Peyer's patch (tissue), 4 donors: ENCODE data around the gene OR5A1.

Experiments
- CTCF ChIP-seq, 6 experiments: fragments of 450-650 bp in 4 of 6; fragments of 200-600 bp in 2 of 6; sonication (generic) in 1 of 6; IDR thresholded peaks; one replicate each; pipeline ENCODE4 v1.5.1; 2017 to 2019; ENCODE audit warnings: antibody characterized with exemption in 6 of 6, mild to moderate bottlenecking in 3 of 6, moderate library complexity in 1 of 6
- POLR2A ChIP-seq, 2 donors: fragments of 450-650 bp; IDR thresholded peaks; one replicate each; pipeline ENCODE4 v1.5.1; 2017; ENCODE audit warnings: antibody characterized with exemption in 2 of 2, mild to moderate bottlenecking in 2 of 2, moderate library complexity in 2 of 2

GRCh38 chr11:59480359-59480758 is 44.1 kb downstream of the OR5A1 start:
- TF ChIP-seq CTCF (IDR thresholded peaks at IDR 0.05), result no peak
- TF ChIP-seq POLR2A (IDR thresholded peaks at IDR 0.05), result no peak
